GM19467 (cell line): ENCODE measurements around the gene PDIK1L.

ENCODE experiments used
- ATAC-seq: cut with Tn5 transposase; IDR thresholded peaks from one replicate; pipeline ENCODE4 v1.9.1; 2021; ENCODE audit warnings: mild to moderate bottlenecking, moderate library complexity; ENCODE audit not compliant: unreplicated experiment

The PDIK1L gene

GRCh38 chr1:26121854-26122773, 10.5 kb downstream of the PDIK1L start:
- no peak for ATAC-seq

DNA sequence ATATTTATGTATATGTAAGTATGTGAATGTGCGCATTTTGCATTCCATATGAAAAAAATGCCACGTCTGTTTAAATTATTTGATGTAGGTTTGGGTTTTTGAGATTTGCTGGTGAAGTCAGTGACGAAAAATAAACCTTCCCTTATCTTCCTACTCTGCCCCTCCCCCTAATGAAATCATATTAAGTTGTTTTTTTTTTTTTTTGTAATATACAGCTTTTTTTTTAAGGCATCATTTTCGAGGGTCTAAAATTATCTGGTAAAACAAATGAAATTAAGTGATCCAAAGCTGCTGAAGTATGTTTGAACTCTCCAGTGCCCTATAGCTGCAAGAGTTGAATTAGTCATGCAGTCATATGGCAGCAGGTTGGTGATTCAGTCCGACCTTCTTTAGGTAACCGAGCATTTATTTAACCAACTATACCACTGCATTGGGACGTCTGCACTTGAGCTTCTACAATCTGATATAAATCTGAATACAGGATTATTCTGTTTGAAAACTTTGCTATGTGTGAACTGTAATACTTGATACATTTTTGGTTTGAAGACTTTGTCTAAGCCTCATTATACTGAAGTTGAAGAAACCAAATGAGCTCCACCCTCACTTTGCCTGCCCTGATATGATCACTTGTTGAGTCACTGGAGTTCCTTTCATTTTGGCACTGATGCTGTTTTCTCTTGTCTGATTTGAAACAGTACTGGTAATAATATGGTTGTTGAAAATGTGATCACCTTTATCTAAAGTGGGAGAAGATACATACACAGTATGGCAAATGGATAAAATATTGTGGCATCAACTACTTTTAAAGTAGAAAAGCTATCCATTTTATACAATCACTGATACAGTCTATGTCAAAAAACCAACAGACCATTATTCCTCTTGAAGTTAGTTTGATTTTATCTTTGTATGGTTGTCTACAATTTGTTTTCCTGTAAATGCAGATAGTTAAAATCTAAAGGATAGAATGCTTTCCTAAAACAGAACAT, 11.7 kb downstream of the PDIK1L start:
- no peak for ATAC-seq

DNA sequence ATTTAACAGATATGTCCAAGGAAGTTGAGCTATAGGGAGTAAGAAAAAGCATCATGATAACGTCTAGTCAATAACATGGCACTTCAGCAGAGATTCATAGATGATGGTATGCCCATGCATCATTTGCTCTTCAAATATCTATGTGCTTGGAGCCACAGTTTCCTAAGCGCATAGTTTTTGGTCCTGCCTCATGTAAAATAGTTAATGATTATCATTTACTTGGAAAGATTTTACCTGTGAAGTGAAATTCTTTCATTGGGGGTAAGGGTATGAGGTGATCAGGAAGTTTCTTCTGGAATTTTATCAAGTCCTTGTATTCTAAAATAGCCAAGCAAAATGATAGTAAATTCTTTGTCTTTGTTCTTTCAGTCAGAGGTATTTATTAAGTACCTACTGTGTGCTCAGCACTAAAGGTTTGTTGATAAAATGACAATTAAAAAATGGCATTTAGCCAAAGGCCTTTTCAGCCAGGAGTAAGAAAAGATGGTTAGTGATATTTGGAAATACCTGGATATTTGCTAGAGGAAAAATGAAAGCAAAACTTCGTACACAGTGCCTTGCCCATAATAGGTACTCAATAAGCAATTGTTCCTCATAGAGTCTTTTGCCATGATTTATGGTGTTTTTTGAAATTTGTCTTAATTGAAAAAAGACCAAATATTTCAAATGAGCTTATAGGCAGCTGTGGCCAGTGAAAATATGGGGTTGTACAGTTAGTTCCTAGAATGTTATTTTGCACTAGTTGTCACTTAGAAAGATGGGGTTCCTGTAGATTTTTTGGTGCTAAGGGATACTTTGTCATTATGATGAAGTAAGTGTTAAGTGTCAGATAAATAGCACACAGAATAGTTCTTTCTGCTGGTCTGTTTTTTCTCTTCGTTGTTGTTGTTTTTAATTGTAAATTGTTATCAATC, 13.1 kb downstream of the PDIK1L start:
- ATAC-seq = no peak

DNA sequence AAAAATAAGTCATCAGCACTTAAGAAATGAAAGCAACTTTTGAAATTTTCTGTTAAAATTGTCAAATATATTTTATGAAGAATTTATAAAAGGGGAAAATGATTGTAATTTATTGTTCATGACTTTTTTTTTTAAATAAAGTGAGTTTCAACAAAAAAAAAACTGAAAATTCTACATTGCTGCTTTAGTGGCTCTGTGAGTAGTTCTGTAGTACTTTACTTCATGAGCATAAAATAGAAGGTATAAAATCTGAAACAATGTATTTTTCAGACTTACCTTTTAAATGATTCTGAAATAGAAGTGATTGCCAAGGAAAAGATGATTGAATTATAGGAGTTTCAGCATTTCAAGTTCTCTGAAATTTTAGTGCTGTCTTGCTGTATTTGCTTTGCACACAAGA, 13.8 kb downstream of the PDIK1L start:
- ATAC-seq = no peak

- ATAC-seq = no peak
These were observed 14.3 kb downstream of the PDIK1L start for GRCh38 chr1:26125946-26126320.

DNA sequence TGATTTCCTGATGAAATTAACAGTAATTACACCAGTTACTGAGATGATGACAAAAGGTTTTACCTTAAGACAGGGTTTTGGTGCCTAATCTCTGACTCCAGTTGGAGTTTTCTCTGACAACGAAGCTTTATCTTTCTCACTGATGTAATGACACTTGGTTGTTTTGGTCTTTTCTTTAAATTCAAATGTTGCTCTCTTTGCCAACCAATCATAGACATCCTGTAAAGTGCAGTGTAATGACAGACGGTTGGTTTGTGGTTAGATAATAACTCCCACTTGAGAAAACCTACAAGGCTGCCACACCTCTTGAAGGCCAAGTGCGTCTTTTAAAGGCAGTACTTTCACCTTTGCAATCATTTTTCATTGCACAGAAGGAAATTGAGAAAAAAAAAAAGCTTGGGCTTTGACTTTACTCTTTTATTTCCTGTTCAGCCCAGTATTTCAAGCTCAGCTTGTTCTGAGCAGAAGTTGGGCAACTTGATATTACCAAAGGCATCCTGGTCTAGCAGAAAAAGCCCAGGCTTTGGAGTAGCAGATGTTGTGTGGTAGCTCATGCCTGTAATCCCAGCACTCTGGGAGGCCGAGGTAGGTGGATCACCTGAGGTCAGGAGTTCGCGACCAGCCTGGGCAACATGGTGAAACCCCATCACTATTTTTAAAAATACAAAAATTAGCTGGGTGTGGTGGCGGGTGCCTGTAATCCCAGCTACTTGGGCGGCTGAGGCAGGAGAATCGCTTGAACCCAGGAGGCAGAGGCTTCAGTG, 14.9 kb downstream of the PDIK1L start:
- peak; percentile 69 for ATAC-seq

DNA sequence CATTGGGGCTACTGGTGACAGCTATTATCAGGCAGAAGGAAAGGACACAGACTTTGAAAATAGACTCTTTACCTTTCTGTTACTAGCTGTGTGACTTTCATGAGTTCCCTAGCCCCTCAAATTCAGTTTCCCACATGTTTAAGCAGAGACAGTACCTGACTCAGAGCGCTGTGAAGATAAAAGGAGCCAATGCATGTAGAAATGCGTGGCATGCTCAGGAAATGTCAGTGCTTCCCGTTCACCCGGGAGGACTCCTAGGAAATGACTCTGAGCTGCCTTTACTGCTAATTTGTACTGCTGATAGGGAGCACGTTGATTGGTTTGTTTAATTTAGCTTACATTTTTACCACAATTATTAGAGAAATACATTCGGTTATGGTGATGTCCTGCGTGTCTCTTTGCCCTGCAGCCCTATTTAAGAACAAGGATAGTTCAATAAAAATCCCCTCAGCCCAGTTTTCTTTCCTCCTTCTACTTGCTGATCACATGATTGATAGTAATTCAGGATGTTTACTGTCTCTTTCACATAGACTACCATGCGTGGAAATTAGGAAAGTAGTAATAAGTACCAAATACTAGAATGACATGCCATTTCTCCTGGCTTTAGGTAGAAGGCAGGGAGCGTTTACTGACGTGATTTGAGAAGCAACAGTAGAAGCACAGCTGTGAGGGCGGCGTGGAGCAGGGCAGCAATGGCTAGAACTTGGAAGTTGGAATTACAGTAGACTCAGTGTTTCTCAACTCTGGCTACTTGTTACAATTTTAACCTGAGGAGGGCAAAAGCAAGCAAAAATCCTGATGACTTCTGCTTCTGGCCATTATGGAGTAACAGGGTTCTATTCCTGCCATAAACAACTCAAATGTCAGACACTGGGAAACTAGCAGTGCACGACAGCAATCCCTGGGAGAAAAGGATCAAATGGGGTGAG, 15.9 kb downstream of the PDIK1L start:
- ATAC-seq = no peak

- no peak for ATAC-seq
These were observed 18.2 kb downstream of the PDIK1L start for GRCh38 chr1:26129778-26130177.

DNA sequence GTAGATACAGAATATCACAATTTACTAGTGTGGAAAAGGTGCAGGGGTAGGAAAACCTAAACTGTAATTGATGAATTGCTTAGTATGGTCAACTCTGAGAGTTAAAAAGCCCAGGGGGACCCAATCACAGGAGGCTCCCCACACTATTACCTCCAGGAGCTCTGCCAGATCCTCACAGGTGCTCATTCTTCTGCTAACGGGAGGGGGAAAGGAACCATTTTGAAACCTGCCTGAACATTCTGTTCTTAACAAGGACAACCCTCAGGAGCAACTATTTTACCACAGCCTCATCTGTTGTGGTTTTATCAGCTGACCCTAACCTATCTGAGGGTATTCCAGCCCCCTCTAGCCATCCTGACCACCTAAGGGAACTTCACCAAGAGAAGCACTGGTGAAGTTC, 19.1 kb downstream of the PDIK1L start:
- no peak for ATAC-seq

- ATAC-seq = no peak
These were observed 20.7 kb downstream of the PDIK1L start for GRCh38 chr1:26132128-26132833.

GRCh38 chr1:26132834-26133167, 21.2 kb downstream of the PDIK1L start:
- no peak for ATAC-seq

GRCh38 chr1:26134466-26134865, 22.8 kb downstream of the PDIK1L start:
- no peak for ATAC-seq

- ATAC-seq = no peak
These were observed 27.4 kb downstream of the PDIK1L start for GRCh38 chr1:26138974-26139558.

- no peak for ATAC-seq
These were observed 30.5 kb downstream of the PDIK1L start for GRCh38 chr1:26142159-26142558.

DNA sequence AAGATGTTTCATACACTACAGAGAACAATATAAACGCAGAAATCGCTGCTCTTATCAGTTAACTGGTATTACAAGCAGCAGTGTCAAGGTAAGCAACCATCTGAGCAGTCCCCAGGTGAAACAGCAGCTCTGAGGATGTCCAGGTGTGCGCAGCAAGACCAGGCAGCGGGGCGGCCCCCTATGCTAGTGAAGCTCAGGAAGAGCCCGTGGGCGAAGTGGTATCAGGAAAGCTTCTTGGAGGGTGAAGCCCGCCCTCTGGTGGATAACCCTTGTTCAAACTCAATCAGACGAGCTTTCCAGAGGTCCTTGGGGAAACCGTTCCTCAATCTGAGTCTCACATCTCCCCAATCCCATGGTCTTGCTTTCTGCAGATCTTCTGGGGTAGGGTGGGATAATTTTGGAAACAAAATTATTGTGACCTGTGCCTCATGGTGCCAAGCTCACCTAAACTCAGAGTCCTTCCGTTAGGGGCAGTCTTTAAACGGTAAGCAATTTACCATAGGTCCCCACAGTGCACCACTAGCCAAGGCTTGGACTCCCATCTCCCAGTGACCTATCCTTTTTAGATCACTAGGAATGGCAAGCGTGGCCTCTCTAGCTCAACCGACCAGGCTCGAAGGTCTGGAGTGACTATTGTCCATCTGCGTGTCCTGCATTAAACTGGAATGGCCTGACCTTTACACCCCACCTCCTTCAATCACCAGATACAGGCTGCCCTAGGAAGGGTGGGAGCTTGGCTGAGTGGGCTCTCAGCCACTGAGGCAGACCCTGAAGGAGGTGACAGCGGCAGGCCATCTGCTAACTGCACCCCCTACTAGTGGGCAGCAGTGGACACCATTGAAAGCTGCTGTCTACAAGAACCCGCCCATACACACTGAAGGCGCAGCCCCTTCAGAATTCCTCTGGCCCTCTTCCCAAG, 33.7 kb downstream of the PDIK1L start:
- ATAC-seq = no peak

DNA sequence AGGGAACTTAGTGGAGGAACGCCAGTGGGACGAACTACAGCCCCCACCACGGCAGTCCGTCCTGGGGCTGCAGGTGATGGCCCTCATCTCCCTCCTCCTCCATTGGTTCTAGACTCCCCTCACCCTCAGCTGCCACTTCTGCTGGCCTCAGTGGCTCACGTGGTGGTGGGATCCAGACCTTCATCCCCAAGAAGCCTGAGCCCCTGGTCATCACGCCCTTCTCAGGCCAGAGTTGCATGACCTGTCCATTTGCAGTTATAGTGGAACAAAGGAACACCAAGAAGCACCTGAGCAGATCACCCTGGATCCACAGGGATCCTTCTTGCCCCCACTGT, 34.3 kb downstream of the PDIK1L start:
- ATAC-seq = no peak

DNA sequence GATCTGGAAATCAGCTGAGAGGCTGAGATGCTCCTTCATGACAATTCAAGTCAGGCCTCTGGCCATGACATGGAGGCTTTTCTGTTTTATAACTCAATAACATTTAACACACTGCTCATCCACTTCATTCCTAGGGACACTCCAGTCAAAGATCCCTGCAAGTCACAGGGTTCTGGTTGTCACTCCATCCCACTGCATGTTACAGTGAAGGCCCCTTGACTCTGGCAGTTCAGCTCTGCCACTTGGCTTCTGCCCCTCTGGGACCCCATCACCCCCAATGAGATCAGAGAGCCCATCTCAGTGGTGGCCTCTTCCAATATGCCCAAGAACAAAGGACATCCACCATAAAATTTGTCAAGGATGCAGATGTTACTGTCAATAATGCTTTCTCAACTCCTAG, 37.3 kb downstream of the PDIK1L start:
- no peak for ATAC-seq
